ENCODE measurements around the gene SAP30L. TPM values are rescaled to one million over a fixed set of nuclear protein-coding genes. Genes with fewer than 3 reads are reported as not detected.

The SAP30L gene
- total and polyA plus RNA-seq, 3 donors from 2014 or later, result 53.7 to 70.9 (median 56.9) TPM

GRCh38 chr5:154435226-154435625 lies 10.6 kb upstream of the SAP30L start:
- Histone ChIP-seq H3K27ac (no peak overlapping the region), H3K4me1 (no peaks in the 10 kb centered on the region), H3K4me3 (no peak overlapping the region), H3K36me3 (ENCODE audit: low read depth, missing control alignments) (no peaks in the 10 kb centered on the region), H3K27me3 (no peaks in the 10 kb centered on the region), H3K9me3 (no peaks in the 10 kb centered on the region)
- 98% methylated on average over 3 of the region's 3 CpGs for WGBS, 2 donors
- no peak for TF ChIP-seq POLR2A (IDR thresholded peaks at IDR 0.05)
- no peak for TF ChIP-seq CTCF (IDR thresholded peaks at IDR 0.05)
- no peak for DNase-seq
- intact Hi-C loops (cut with DNase I; ENCODE audit: low total_unique reads), result no loop called here

GRCh38 chr5:154437281-154437965 lies 8.4 kb upstream of the SAP30L start:
- 90 to 93% methylated on average over 5 of the region's 5 CpGs for WGBS, 2 donors
- H3K4me1 ChIP-seq, result no peaks in the 10 kb centered on the region
- H3K27me3 ChIP-seq, result no peaks in the 10 kb centered on the region
- no peaks in the 10 kb centered on the region for H3K36me3 ChIP-seq (ENCODE audit: low read depth, missing control alignments)
- intact Hi-C loops (cut with DNase I; ENCODE audit: low total_unique reads), result no loop called here
- H3K9me3 ChIP-seq, result no peaks in the 10 kb centered on the region
- no peak overlapping the region for H3K27ac ChIP-seq
- H3K4me3 ChIP-seq, result no peak overlapping the region
- no peak for DNase-seq
- TF ChIP-seq POLR2A (IDR thresholded peaks at IDR 0.05) (no peak), CTCF (IDR thresholded peaks at IDR 0.05) (no peak)

GRCh38 chr5:154440540-154440939 lies 5.3 kb upstream of the SAP30L start:
- TF ChIP-seq POLR2A (IDR thresholded peaks at IDR 0.05) (no peak), CTCF (IDR thresholded peaks at IDR 0.05) (no peak)
- H3K4me1 ChIP-seq, result peaks cover 9% of the 10 kb centered on the region
- H3K4me3 ChIP-seq, result no peak overlapping the region
- H3K27me3 ChIP-seq, result no peaks in the 10 kb centered on the region
- no peak overlapping the region for H3K27ac ChIP-seq
- no peaks in the 10 kb centered on the region for H3K36me3 ChIP-seq (ENCODE audit: low read depth, missing control alignments)
- no peaks in the 10 kb centered on the region for H3K9me3 ChIP-seq
- WGBS, 2 donors, result 93 to 97% methylated on average over 5 of the region's 5 CpGs
- DNase-seq, result no peak
- intact Hi-C loops (cut with DNase I; ENCODE audit: low total_unique reads), result no loop called here

- DNase-seq, result no peak
- no peak for TF ChIP-seq POLR2A (IDR thresholded peaks at IDR 0.05)
- H3K4me3 ChIP-seq, result no peak overlapping the region
- H3K4me1 ChIP-seq, result peaks cover 15% of the 10 kb centered on the region
- H3K9me3 ChIP-seq, result no peaks in the 10 kb centered on the region
- intact Hi-C loops (cut with DNase I; ENCODE audit: low total_unique reads), result no loop called here
- WGBS, 2 donors, result 93 to 96% methylated on average over 1 of the region's 1 CpG
- H3K36me3 ChIP-seq (ENCODE audit: low read depth, missing control alignments), result no peaks in the 10 kb centered on the region
- no peaks in the 10 kb centered on the region for H3K27me3 ChIP-seq
- no peak overlapping the region for H3K27ac ChIP-seq
These were observed 3.0 kb upstream of the SAP30L start for GRCh38 chr5:154442801-154443200.

- intact Hi-C loops (cut with DNase I; ENCODE audit: low total_unique reads), result no loop called here
- DNase-seq, result no peak
- no peaks in the 10 kb centered on the region for H3K36me3 ChIP-seq (ENCODE audit: low read depth, missing control alignments)
- WGBS, 2 donors, result 3% methylated on average over 26 to 30 of the region's 30 CpGs
- H3K9me3 ChIP-seq, result no peaks in the 10 kb centered on the region
- H3K27me3 ChIP-seq, result no peaks in the 10 kb centered on the region
- peak overlapping the region; percentile 73 to 76 for H3K27ac ChIP-seq
- peak overlapping the region; percentile 77 to 88 for H3K4me3 ChIP-seq
- no peak for TF ChIP-seq CTCF (IDR thresholded peaks at IDR 0.05)
- TF ChIP-seq POLR2A (IDR thresholded peaks at IDR 0.05), result no peak
- H3K4me1 ChIP-seq, result peaks cover 15% of the 10 kb centered on the region
These were observed 1.0 kb upstream of the SAP30L start for GRCh38 chr5:154444556-154445421.
